GM12874 (cell line): ENCODE measurements around the gene PRKN.

ENCODE experiments used
- TF ChIP-seq, protein P1 (sequence below): IDR thresholded peaks from 2 replicates; pipeline ENCODE4 v1.5.1; 2011; ENCODE audit warnings: low read depth, mild to moderate bottlenecking, control low read depth, low read length, moderate library complexity; ENCODE audit not compliant: insufficient read depth

Gene PRKN

DNA sequence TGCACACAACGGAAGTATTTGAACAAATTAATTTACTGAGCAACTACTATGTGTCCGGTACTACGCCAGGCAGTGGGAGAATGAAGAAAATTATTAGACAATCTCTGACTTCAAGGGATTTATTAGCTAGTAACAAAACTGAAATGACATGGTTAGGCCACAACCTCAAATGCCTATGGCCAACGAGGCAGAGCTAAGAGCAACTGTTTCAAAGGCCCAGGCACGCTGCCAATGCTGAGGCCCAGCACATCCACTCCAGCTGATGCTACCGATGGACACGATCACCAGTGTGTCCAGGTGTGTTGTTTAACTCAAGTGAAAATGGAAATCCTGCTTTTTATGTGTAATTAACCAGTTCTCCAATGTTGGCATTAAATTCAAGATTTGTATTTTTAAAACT is 420.9 kb downstream of the PRKN start:
- TF ChIP-seq, protein P1, sequence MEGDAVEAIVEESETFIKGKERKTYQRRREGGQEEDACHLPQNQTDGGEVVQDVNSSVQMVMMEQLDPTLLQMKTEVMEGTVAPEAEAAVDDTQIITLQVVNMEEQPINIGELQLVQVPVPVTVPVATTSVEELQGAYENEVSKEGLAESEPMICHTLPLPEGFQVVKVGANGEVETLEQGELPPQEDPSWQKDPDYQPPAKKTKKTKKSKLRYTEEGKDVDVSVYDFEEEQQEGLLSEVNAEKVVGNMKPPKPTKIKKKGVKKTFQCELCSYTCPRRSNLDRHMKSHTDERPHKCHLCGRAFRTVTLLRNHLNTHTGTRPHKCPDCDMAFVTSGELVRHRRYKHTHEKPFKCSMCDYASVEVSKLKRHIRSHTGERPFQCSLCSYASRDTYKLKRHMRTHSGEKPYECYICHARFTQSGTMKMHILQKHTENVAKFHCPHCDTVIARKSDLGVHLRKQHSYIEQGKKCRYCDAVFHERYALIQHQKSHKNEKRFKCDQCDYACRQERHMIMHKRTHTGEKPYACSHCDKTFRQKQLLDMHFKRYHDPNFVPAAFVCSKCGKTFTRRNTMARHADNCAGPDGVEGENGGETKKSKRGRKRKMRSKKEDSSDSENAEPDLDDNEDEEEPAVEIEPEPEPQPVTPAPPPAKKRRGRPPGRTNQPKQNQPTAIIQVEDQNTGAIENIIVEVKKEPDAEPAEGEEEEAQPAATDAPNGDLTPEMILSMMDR: no peak

DNA sequence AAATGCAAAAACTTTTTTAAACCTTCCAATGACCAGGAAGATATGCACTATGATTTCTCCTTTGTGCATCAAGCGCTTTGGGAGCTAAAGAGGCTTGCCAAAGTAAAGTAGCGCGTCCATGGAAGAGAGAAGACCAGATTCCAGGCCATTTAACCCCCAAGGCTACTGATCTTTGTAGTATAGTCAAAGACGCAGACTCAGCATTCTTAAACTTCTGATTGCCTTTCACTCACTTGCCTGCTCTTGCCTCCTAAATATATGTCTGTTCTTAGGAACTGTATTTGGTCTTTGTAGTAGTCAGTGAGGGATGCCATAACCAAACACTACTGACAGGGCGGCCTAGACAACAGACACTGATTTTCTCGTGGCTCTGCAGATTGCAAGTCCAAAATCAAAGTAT is 426.4 kb downstream of the PRKN start:
- TF ChIP-seq, protein P1: no peak

DNA sequence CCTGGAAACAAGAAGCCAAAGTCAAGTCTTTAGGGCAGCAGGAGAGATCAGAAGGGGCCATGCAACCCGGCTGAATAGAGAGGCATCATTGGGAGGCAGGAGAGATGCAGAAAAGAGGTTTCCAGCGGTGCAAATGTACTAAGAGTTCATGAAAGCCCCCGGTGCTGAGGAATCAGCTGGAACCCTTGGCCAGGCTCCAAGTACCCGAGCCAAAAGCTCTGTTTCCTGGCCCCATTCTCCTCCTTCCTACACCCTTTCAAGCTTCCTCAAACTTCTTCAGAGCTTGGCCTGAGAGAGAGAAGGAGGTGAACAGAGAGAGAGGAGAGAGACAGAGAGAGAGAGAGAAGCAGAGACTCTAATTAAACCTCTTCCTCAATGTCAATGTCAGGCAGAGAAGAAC is 433.5 kb downstream of the PRKN start:
- TF ChIP-seq, protein P1: no peak

DNA sequence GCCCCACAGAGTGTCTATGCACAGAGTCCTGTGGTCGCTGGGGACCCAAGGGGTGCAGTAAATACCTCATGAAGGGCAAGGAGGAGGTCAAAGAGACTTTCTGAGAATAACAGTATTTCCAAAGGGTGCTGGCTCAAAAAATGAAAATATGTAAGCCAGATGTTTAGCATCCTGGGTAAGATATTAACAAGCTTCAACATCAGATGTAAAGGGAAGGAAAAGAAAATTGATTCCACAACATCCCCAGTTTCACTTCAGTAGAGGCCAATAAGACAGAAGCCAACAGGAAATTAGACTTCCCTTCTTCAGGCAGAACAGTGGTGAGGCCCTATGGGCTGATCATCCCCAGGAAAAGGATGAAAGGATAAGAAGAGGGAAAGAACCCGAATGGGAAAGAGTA is 434.7 kb downstream of the PRKN start:
- TF ChIP-seq, protein P1: no peak

DNA sequence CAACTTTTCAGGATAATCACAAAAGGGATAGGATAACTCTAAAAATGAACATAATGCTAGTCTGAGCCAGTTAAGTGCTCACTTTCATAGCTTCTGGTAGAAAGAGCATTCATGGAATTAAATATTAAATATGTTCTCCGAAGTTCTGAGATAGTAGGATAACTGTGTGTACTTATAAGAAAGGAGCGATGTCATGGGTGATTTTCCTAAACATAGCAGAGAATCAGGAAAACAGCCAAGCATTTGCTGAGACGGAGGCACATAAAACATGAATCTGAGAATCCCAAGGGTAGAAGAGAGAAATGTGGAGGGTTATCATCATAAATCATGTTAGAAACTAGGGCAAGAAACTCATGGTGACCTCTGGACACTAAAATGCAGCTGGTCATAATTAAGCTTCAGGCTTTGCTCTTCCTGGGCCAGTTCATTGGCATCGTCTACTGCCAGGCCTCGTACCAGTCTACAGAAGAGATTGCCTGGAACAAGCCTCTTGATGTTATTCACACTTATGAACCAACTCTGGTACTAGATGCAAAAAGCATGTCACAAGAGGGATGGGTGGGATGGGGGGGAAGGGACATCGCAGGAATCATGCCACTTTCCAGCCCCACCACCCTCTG is 436.6 kb downstream of the PRKN start:
- TF ChIP-seq, protein P1: no peak

DNA sequence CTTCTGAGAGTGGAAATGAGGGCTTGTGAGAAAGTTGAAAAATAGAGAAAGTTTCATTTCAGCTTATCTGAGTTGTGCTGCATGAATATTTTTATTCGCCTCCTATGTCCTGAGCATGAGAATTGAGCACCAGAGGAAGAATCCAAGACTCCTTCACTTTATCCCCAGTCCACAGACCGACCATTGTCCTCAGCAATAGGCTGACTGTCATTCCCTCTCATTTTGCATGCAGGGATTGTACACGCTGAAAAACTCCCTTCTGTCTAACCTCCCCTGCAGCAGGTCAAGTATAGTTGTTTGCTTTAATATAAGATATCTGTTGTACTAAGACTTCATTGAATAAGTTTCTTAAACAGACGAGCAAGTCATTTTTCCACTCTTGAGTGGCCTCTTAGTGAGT is 437.6 kb downstream of the PRKN start:
- TF ChIP-seq, protein P1: no peak

DNA sequence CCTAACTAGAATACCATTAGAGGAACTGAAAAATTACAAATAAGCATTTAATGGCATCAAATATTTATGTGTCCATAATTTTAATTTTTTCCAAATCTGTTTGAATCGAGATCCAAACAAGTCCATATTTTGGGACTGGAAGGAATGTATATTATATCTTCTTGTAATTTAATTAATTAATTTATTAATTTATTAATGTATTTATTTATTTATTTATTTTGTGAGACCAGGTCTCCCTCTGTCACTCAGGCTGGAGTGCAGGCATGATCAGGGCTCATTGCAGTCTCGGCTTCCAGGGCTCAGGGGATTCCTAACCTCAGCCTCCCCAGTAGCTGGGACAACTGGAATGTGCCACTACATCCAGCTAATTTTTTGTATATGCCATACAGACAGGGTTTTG is 453.6 kb downstream of the PRKN start:
- TF ChIP-seq, protein P1: no peak

DNA sequence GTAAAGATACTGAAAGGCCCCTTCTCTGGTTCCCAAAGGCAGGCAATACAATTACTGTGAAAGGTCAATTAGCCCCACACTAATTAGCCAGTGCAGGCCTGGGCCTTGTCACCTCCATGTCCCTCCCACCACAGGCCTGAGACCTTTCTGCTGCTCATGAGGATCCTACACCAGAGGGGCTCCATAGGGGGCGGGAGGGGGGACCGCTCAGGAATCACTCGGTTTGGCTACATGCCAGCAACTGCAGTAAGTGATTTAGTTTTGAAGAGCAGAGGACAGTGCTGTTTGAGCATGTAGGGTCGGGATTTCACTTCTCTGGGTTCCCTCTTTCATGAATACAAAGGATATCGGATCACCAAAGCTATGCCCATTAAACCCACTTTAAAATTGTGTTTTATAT is 455.6 kb downstream of the PRKN start:
- TF ChIP-seq, protein P1: no peak
